Mucosa of descending colon (tissue), 3 donors: ENCODE measurements around the gene PHB1. TPM values are rescaled to one million over a fixed set of nuclear protein-coding genes. Genes with fewer than 3 reads are reported as not detected.

Experiments used
- ATAC-seq: fragments of 200-7000 bp; cut with Tn5 transposase; one replicate; pipeline ENCODE4 v1.9.1; 2020; ENCODE audit warnings: mild to moderate bottlenecking, moderate library complexity
- DNase-seq, 3 donors: peaks; one replicate each; pipeline ENCODE4 v3.0.0-alpha.2; 2020
- H3K36me3 ChIP-seq: fragments of 200-600 bp; one replicate; pipeline ENCODE4 v1.8.0; 2021; ENCODE audit warnings: low read depth, mild to moderate bottlenecking
- H3K4me1 ChIP-seq: fragments of 200-600 bp; one replicate; pipeline ENCODE4 v1.8.0; 2021; ENCODE audit warnings: low read depth, mild to moderate bottlenecking
- H3K4me3 ChIP-seq: fragments of 200-600 bp; one replicate; pipeline ENCODE4 v1.8.0; 2021; ENCODE audit warnings: mild to moderate bottlenecking
- H3K9me3 ChIP-seq: fragments of 200-600 bp; one replicate; pipeline ENCODE4 v1.8.0; 2021; ENCODE audit warnings: mild to moderate bottlenecking
- intact Hi-C, 2 donors: fragments of 100-400 bp; cut with DNase I in 1 of 2; cut with micrococcal nuclease in 1 of 2; formaldehyde crosslinking; loops; one replicate each; pipeline versions ENCODE4 v1.11.0 to v1.11.1; 2022; cut with DNase I, micrococcal nuclease
- total RNA-seq, 3 donors: library from RNA; stranded (reverse); fragmentation: NEBNext Ultra II Directional in 2 of 3; extraction: Animal tissue kit (Norgen Biotek cat#: 25700) in 2 of 3; gene quantifications; one replicate each; pipeline versions ENCODE4 v1.2.1 to v1.2.4, GENCODE V29; 2021 to 2023
- TF ChIP-seq, protein P1 (sequence below): fragments of 200-600 bp; IDR thresholded peaks from one replicate; pipeline ENCODE4 v1.8.0; 2022; ENCODE audit warnings: antibody characterized with exemption, mild to moderate bottlenecking
- donor health status: DM: no; HTN: no; CAD: no; lungs with moderate emphysema.
- donor health status: DM: no; HTN: no; CAD: no.
- donor health status: DM: no; HTN: yes; CAD: no.

The PHB1 gene
- total RNA-seq, 3 donors from 2014 or later: 173 to 227 (median 216) TPM

DNA sequence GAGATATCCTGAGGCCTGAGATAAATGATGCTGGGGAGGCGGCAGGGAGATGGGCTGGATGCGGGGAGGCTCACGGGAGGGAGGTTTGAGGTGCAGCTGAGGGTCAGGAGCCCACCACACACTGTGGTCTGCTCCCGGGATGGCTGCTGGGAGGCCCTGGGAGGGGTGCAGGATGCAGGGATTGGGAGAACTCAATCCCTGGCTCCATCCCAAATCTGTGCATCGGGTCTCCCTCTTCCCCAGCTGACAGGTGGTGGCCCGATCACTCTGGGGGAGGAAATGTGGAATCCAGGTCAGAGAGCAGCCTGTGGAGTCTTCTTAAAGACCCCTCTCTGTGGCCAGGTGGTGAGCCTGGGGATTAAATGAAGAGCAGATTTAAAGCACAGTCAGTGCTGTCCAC lies 12.0 kb downstream of the PHB1 start:
- Histone ChIP-seq H3K4me3 (no peak overlapping the region), H3K4me1 (no peaks in the 10 kb centered on the region), H3K9me3 (no peaks in the 10 kb centered on the region), H3K36me3 (peaks cover 18% of the 10 kb centered on the region)
- intact Hi-C loops: loop anchor here in 1 of 2 donors (10.0 kb wide), 1 partner anchor 152 kb away; no protein-coding TSS in a partner anchor
- ATAC-seq: no peak
- no peak for DNase-seq
- TF ChIP-seq, protein P1, sequence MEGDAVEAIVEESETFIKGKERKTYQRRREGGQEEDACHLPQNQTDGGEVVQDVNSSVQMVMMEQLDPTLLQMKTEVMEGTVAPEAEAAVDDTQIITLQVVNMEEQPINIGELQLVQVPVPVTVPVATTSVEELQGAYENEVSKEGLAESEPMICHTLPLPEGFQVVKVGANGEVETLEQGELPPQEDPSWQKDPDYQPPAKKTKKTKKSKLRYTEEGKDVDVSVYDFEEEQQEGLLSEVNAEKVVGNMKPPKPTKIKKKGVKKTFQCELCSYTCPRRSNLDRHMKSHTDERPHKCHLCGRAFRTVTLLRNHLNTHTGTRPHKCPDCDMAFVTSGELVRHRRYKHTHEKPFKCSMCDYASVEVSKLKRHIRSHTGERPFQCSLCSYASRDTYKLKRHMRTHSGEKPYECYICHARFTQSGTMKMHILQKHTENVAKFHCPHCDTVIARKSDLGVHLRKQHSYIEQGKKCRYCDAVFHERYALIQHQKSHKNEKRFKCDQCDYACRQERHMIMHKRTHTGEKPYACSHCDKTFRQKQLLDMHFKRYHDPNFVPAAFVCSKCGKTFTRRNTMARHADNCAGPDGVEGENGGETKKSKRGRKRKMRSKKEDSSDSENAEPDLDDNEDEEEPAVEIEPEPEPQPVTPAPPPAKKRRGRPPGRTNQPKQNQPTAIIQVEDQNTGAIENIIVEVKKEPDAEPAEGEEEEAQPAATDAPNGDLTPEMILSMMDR: no peak

- no peak for ATAC-seq
- TF ChIP-seq, protein P1: no peak
- Histone ChIP-seq H3K36me3 (peaks cover 14% of the 10 kb centered on the region), H3K9me3 (no peaks in the 10 kb centered on the region), H3K4me1 (no peaks in the 10 kb centered on the region), H3K4me3 (no peak overlapping the region)
- no peak for DNase-seq
- intact Hi-C loops: loop anchor here in 1 of 2 donors (10.0 kb wide), 1 partner anchor 153 kb away; no protein-coding TSS in a partner anchor
Measured at GRCh38 chr17:49401971-49402611, 12.6 kb downstream of the PHB1 start.

GRCh38 chr17:49399995-49400394 lies 14.7 kb downstream of the PHB1 start:
- intact Hi-C loops: loop anchor here (5.0 to 10.0 kb wide), 2 partner anchors 83 to 155 kb away; no protein-coding TSS in a partner anchor
- DNase-seq: no peak
- H3K9me3 ChIP-seq: no peaks in the 10 kb centered on the region

DNA sequence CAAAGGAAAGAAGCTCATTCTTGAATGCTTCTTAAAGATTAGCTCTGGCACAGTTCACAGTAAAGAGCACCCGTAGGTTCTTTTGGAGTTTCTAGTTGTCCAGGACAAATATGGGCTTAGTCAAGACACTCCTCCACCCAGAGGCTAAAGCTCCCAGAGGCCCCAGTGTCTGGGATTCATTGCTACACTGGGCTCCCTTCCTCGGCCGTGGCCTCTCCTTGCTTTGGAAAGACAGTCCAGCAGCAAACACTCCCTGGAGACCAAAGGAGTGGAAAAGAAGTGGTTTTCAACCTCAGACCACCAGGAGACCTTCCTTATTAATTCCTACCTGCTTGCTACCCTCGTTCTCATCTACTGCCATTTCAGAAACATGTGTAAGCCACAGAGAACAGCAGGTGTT lies 17.1 kb downstream of the PHB1 start:
- intact Hi-C loops: loop anchor here in 1 of 2 donors (5.0 kb wide), 1 partner anchor 80 kb away; no protein-coding TSS in a partner anchor
- Histone ChIP-seq H3K36me3 (no peaks in the 10 kb centered on the region), H3K4me3 (no peak overlapping the region), H3K9me3 (no peaks in the 10 kb centered on the region), H3K4me1 (no peaks in the 10 kb centered on the region)
- TF ChIP-seq, protein P1: no peak
- DNase-seq: no peak
- ATAC-seq: no peak

More at GRCh38 chr17:49399995-49400394, 14.7 kb downstream of the PHB1 start:
- no peaks in the 10 kb centered on the region for H3K4me1 ChIP-seq
- ATAC-seq: no peak
- H3K4me3 ChIP-seq: no peak overlapping the region
- TF ChIP-seq, protein P1: no peak
- H3K36me3 ChIP-seq: peaks cover 9% of the 10 kb centered on the region

DNA sequence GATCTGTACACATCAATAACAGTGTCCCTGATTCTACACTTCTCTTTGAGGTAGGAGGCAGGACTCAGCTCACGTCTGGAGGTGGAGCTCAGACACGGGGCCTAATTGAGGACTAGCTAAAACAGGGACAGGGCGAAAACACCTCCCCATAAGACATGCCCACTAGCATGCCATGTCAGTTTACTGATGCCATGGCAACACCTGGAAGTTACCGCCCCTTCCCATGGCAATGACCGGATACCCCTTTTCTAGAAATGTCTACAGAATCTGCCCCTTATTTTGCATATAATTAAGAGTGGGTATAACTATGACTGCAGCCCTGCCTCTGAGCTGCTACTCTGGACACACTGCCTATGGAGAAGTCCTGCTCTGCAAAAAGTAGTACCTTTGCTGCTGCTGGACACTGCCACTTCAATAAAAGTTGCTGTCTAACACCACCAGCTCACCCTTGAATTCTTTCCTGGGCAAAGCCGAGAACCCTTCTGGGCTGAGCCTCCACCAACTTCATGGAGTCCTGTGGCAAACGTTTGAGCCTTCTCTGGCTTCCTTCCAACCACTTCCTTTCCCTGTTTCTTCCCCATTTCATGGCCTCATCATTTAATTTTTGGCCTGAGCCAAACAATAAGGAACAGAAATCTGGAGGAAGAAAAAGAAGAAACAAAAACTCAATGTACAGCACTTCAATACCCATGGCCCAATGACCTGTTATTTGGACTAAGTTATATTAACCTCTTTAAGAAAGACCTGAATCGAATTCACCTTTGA lies 21.0 kb downstream of the PHB1 start:
- H3K36me3 ChIP-seq: no peaks in the 10 kb centered on the region
- peaks cover 7% of the 10 kb centered on the region for H3K4me1 ChIP-seq
- DNase-seq: no peak
- no peak for ATAC-seq
- intact Hi-C loops: loop anchor here in 1 of 2 donors (2.0 kb wide), 1 partner anchor 79 kb away; no protein-coding TSS in a partner anchor
- TF ChIP-seq, protein P1: no peak
- no peaks in the 10 kb centered on the region for H3K9me3 ChIP-seq
- H3K4me3 ChIP-seq: no peak overlapping the region
